IMR-90 (cell line): ENCODE data around the gene LDHB. TPM values are rescaled to one million over a fixed set of nuclear protein-coding genes. Genes with fewer than 3 reads are reported as not detected.

Source experiments
- ATAC-seq: fragments of 200-7000 bp; cut with Tn5 transposase; 2 replicates; pipeline ENCODE4 v1.9.1; 2020; ENCODE audit warnings: low read depth, mild to moderate bottlenecking, moderate library complexity
- BruUV-seq: library from RNA; stranded (reverse); fragments of 400-500 nt; replicated peaks from 2 replicates; lab custom pipeline; 2021; lab: Mats Ljungman, UMichigan
- CTCF ChIA-PET: fragments of 300-600 bp; formaldehyde crosslinking; extraction: SDS; loops from one replicate; lab custom pipeline; 2021; ENCODE audit warnings: antibody characterized with exemption; lab: Yijun Ruan, JAX
- POLR2A ChIA-PET: fragments of 300-600 bp; sonication (Branson Sonifier 250); formaldehyde crosslinking; loops from one replicate; lab custom pipeline; 2022; ENCODE audit warnings: antibody characterized with exemption; ENCODE audit not compliant: unreplicated experiment; lab: Charles Lee
- DNase-seq: peaks from one replicate; pipeline ENCODE4 v3.0.0; 2013
- H2AFZ ChIP-seq: replicated peaks from 2 replicates; pipeline ENCODE3; 2013; ENCODE audit warnings: low read length, mild to moderate bottlenecking; ENCODE audit not compliant: poor library complexity
- H2AK5ac ChIP-seq: 2 replicates; pipeline ENCODE4 v1.6.1; 2013; ENCODE audit warnings: low read depth, low read length, inconsistent platforms
- H2AK9ac ChIP-seq: replicated peaks from 2 replicates; pipeline ENCODE3; 2013; ENCODE audit warnings: mild to moderate bottlenecking, low read depth, low read length, moderate library complexity; ENCODE audit not compliant: poor library complexity
- H2BK120ac ChIP-seq: 2 replicates; pipeline ENCODE4 v1.6.1; 2013; ENCODE audit warnings: low read depth, low read length, inconsistent platforms
- H2BK15ac ChIP-seq: 3 replicates; pipeline ENCODE4 v1.6.1; 2013; ENCODE audit warnings: low read depth, low read length, inconsistent platforms
- H2BK20ac ChIP-seq: 2 replicates; pipeline ENCODE4 v1.6.1; 2013; ENCODE audit warnings: low read depth, mild to moderate bottlenecking, inconsistent platforms, low read length, moderate library complexity
- H2BK5ac ChIP-seq: 2 replicates; pipeline ENCODE4 v1.6.1; 2013; ENCODE audit warnings: mild to moderate bottlenecking, low read depth, low read length, inconsistent platforms; ENCODE audit not compliant: poor library complexity, severe bottlenecking
- H3K14ac ChIP-seq: replicated peaks from 2 replicates; pipeline ENCODE4 v1.6.1; 2013; ENCODE audit warnings: low read depth, low read length, inconsistent platforms
- H3K18ac ChIP-seq: 2 replicates; pipeline ENCODE4 v1.6.1; 2013; ENCODE audit warnings: low read depth, low read length, control low read depth
- H3K23ac ChIP-seq: 2 replicates; pipeline ENCODE4 v1.6.1; 2013; ENCODE audit warnings: low read depth, low read length, inconsistent platforms
- H3K27ac ChIP-seq: 2 replicates; pipeline ENCODE4 v1.5.1; 2013; ENCODE audit warnings: mild to moderate bottlenecking, control low read depth, low read length; ENCODE audit not compliant: insufficient read depth
- H3K27me3 ChIP-seq: 2 replicates; pipeline ENCODE4 v1.6.1; 2013; ENCODE audit warnings: low read length; ENCODE audit not compliant: control insufficient read depth, insufficient read depth
- H3K36me3 ChIP-seq: 2 replicates; pipeline ENCODE4 v1.6.1; 2013; ENCODE audit warnings: low read length, mixed read lengths; ENCODE audit not compliant: control insufficient read depth, insufficient read depth
- H3K4ac ChIP-seq: 2 replicates; pipeline ENCODE4 v1.6.1; 2013; ENCODE audit warnings: low read depth, low read length, inconsistent platforms
- H3K4me1 ChIP-seq: 2 replicates; pipeline ENCODE4 v1.6.1; 2013; ENCODE audit warnings: low read length, mixed read lengths; ENCODE audit not compliant: control insufficient read depth, insufficient read depth
- H3K4me2 ChIP-seq: 2 replicates; pipeline ENCODE4 v1.6.1; 2013; ENCODE audit warnings: low read depth, mild to moderate bottlenecking, control low read depth, low read length, moderate library complexity
- H3K4me3 ChIP-seq: 2 replicates; pipeline ENCODE4 v1.5.1; 2013; ENCODE audit warnings: low read depth, mild to moderate bottlenecking, control low read depth, low read length, moderate library complexity; ENCODE audit not compliant: insufficient read depth
- H3K56ac ChIP-seq: 2 replicates; pipeline ENCODE4 v1.6.1; 2013; ENCODE audit warnings: low read length, inconsistent platforms; ENCODE audit not compliant: insufficient read depth; ENCODE audit errors: extremely low read depth
- H3K79me1 ChIP-seq, 2 experiments: 2 replicates each; pipeline ENCODE4 v1.6.1; 2013; ENCODE audit warnings: low read length in 2 of 2, inconsistent platforms in 1 of 2, low read depth in 1 of 2
- H3K9ac ChIP-seq: 2 replicates; pipeline ENCODE4 v1.6.1; 2013; ENCODE audit warnings: low read depth, low read length, control low read depth
- H3K9me1 ChIP-seq: 2 replicates; pipeline ENCODE4 v1.6.1; 2013; ENCODE audit warnings: low read length, inconsistent platforms; ENCODE audit not compliant: insufficient read depth
- H3K9me3 ChIP-seq: 2 replicates; pipeline ENCODE4 v1.6.1; 2013; ENCODE audit warnings: low read length; ENCODE audit not compliant: control insufficient read depth, insufficient read depth
- H4K20me1 ChIP-seq: 2 replicates; pipeline ENCODE4 v1.6.1; 2013; ENCODE audit warnings: low read length, inconsistent platforms; ENCODE audit not compliant: insufficient read depth
- H4K5ac ChIP-seq: 2 replicates; pipeline ENCODE4 v1.6.1; 2013; ENCODE audit warnings: mild to moderate bottlenecking, low read depth, low read length, control low read depth
- H4K8ac ChIP-seq, 2 experiments: 2 replicates each; pipeline ENCODE4 v1.6.1; 2013; ENCODE audit warnings: low read depth in 2 of 2, low read length in 2 of 2, control low read depth in 1 of 2, inconsistent platforms in 1 of 2
- H4K91ac ChIP-seq: 2 replicates; pipeline ENCODE4 v1.6.1; 2013; ENCODE audit warnings: low read depth, low read length, inconsistent platforms; ENCODE audit not compliant: insufficient read depth
- CEBPB ChIP-seq: IDR thresholded peaks from 2 replicates; pipeline ENCODE4 v1.6.1; 2012; ENCODE audit warnings: low read depth, low read length, improper control_type of control experiment
- CHD1 ChIP-seq: IDR thresholded peaks from 2 replicates; pipeline ENCODE4 v1.6.1; 2012; ENCODE audit warnings: low read depth, low read length, improper control_type of control experiment
- MAFK ChIP-seq: IDR thresholded peaks from 2 replicates; pipeline ENCODE4 v1.6.1; 2012; ENCODE audit warnings: low read depth, low read length, improper control_type of control experiment
- MAZ ChIP-seq: IDR thresholded peaks from 2 replicates; pipeline ENCODE4 v1.6.1; 2012; ENCODE audit warnings: low read depth, mild to moderate bottlenecking, low read length, improper control_type of control experiment, moderate library complexity, borderline replicate concordance
- NFE2L2 ChIP-seq: fragments of 150-350 bp; IDR thresholded peaks from 2 replicates; pipeline ENCODE4 v1.6.1; 2016; ENCODE audit warnings: low read depth, mild to moderate bottlenecking, low read length
- RCOR1 ChIP-seq: IDR thresholded peaks from 2 replicates; pipeline ENCODE4 v1.6.1; 2012; ENCODE audit warnings: mild to moderate bottlenecking, low read length, improper control_type of control experiment; ENCODE audit not compliant: insufficient replicate concordance
- SMC3 ChIP-seq: fragments of 150-350 bp; IDR thresholded peaks from 2 replicates; pipeline ENCODE4 v1.6.1; 2016; ENCODE audit warnings: low read depth, mild to moderate bottlenecking, antibody characterized with exemption, low read length, moderate library complexity
- WGBS, 2 experiments: methylation state at CpG; one replicate each; pipeline versions ENCODE4 v1.1.5 to v1.1.7; 2013; ENCODE audit warnings: missing lambda C conversion rate in 2 of 2; ENCODE audit not compliant: insufficient read length in 1 of 2; ENCODE audit errors: extremely low coverage in 2 of 2; 5-methylcytosine and 5-hydroxymethylcytosine counted together
- dilution Hi-C: fragments of 300-500 bp; cut with HindIII; formaldehyde crosslinking; loops from one replicate; pipeline ENCODE4 v1.14.3; 2018; ENCODE audit warnings: low sequenced_read_pairs; ENCODE audit not compliant: unreplicated experiment
- in situ Hi-C: fragments of 300-500 bp; cut with MboI; formaldehyde crosslinking; loops from 3 replicates; pipeline ENCODE4 v1.14.3; 2019; ENCODE audit warnings: low sequenced_read_pairs, inconsistent platforms, mixed read lengths
- intact Hi-C: fragments of 100-400 bp; cut with micrococcal nuclease; formaldehyde crosslinking; loops from 2 replicates; pipeline ENCODE4 v1.10.0; 2022
- polyA plus RNA-seq, 3 experiments: library from polyadenylated mRNA; depleted of rRNA; stranded (reverse); fragments of >200 nt; gene quantifications; 2 replicates each; pipeline ENCODE4 v1.2.3, GENCODE V29; 2012; ENCODE audit warnings: low replicate concordance in 1 of 3
- total RNA-seq: library from RNA; depleted of rRNA; stranded (reverse); fragments of >200 nt; gene quantifications from 2 replicates; pipeline ENCODE4 v1.2.3, GENCODE V29; 2012
- TF ChIP-seq, protein P1 (sequence below): fragments of 150-350 bp; IDR thresholded peaks from 2 replicates; pipeline ENCODE4 v1.6.1; 2017; ENCODE audit warnings: mild to moderate bottlenecking, antibody characterized with exemption, low read length, low read depth

Gene LDHB
- total and polyA plus RNA-seq, 2 of the 4 experiments (the other 2 are of a cell fraction) = 623 to 630 TPM

DNA sequence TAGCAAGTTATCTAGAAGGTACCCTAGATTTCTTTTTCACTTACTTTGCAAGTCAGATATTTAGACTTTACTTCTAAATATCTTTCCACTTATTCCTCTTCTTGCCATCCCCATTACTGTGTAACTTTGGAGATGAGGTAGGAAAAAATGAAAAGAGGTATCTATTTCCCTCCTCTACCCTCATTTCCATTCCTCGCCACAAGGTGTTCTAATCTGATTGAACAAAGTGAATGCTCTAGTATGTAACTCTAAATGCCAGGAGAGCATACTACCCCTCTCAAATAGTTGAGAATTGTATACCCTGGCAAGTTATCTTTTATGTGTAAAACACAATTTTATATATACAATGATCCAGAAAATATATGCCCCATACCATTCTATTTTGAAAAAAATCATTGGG, 1.7 kb upstream of the LDHB start:
- in situ Hi-C loops (no loop called here), dilution Hi-C loops (no loop called here), intact Hi-C loops (loop anchor here (5.0 to 10.0 kb wide), 2 partner anchors 157 to 865 kb away; partner anchors contain the start of genes GOLT1B and RECQL)
- no TSS peak for BruUV-seq
- Histone ChIP-seq H3K4me1 (peaks cover 2% of the 10 kb centered on the region; the same call in 1 of the 2 replicates), H3K14ac (no peak overlapping the region), H3K9me3 (no peaks in the 10 kb centered on the region), H2AFZ (no peak overlapping the region), H4K5ac (no peak overlapping the region), H4K91ac (no peak overlapping the region), H2BK20ac (no peak overlapping the region), H3K4me2 (no peak overlapping the region), H3K27me3 (peaks cover 1% of the 10 kb centered on the region; the same call in 1 of the 2 replicates), H3K9me1 (no peaks in the 10 kb centered on the region), H3K4me3 (no peak overlapping the region), H2BK120ac (no peak overlapping the region), H4K20me1 (peaks cover 9% of the 10 kb centered on the region), H2AK9ac (no peak overlapping the region), H3K56ac (no peak overlapping the region), H3K27ac (no peak overlapping the region), H4K8ac (no peak overlapping the region), H2BK15ac (no peak overlapping the region), H3K9ac (no peak overlapping the region), H3K36me3 (peaks cover 1% of the 10 kb centered on the region; the same call in 1 of the 2 replicates), H3K4ac (no peak overlapping the region), H2AK5ac (no peak overlapping the region), H3K79me1 (peaks cover 2 to 14% of the 10 kb centered on the region in 2 experiments; a peak in 3 of 4 replicates), H2BK5ac (no peak overlapping the region), H3K23ac (no peak overlapping the region), H3K18ac (no peak overlapping the region)
- no CpG with 5 or more reads among the region's 1 CpG for WGBS, 2 experiments
- TF ChIP-seq SMC3 (no peak), CEBPB (no peak), RCOR1 (no peak), MAFK (no peak), MAZ (no peak), CHD1 (no peak), NFE2L2 (no peak)
- TF ChIP-seq, protein P1, sequence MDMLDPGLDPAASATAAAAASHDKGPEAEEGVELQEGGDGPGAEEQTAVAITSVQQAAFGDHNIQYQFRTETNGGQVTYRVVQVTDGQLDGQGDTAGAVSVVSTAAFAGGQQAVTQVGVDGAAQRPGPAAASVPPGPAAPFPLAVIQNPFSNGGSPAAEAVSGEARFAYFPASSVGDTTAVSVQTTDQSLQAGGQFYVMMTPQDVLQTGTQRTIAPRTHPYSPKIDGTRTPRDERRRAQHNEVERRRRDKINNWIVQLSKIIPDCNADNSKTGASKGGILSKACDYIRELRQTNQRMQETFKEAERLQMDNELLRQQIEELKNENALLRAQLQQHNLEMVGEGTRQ = no peak
- POLR2A ChIA-PET = no interaction called here
- ATAC-seq (no peak), DNase-seq (no peak)
- CTCF ChIA-PET = no interaction called here
